ENCODE measurements around the gene FASTKD3.

- TF ChIP-seq REST (IDR thresholded peaks at IDR 0.05; ENCODE audit: insufficient read depth in 1 of 2, low read depth in 2 of 2, low read length in 2 of 2) (no peak), POLR2AphosphoS5 (IDR thresholded peaks at IDR 0.05; ENCODE audit: low read depth, low read length) (no peak), FOXP2 (optimal IDR thresholded peaks at IDR 0.05; ENCODE audit: borderline replicate concordance, extremely low read depth, extremely low read length, insufficient read depth) (no peak)
Measured at GRCh38 chr5:7813007-7813406, 55.8 kb downstream of the FASTKD3 start.
